SKM-1 (cell line): ENCODE results near the gene JADE1.

Experiments used
- DNase-seq: peaks from one replicate; lab custom pipeline; 2025; ENCODE audit not compliant: unreplicated experiment; lab: John Stamatoyannopoulos, UW

JADE1 gene

DNA sequence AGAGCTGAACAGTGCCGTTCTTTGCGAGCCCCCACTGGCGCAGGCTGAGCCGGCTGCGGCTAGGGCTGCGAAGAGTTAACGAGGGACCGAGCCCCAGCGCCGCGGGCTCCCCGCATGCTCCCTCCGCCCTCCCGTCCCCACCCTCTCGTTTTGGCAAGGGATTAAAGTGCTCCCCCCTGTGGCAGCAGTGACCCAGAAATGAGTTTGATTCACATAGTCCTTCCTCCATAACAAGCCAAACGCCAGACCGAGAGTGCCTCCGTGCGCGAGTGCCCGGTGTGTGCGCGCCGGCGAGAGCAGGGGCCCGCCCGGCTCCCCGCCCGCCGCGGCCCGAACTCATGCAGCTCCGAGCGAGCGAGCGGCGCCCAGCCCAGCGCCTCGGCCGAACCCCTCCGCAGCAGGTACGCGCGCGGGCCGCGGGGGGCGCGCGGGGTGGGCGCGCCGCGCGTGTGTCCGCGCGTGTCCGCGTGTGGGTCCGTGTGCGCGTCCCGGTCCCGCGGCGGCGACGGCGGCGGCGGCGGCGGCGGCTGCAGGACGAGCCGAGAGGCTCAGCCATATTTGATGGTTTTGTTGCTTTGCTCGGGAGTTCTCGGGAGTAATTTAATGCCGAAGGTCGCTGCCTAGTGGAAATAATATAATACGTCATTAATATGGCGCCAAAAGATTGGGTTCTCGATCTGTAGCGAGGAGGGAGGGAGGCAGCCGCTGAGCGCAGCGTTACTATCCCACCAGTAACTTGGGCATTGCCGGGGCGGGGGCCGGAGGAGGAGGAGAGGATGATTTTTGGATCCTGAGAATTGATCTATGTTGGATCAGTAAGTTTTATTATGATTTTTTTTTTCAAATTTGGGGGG lies at the start of gene JADE1:
TSS of gene JADE1 (plus strand) at position 224 of the 854 bp plus-strand sequence. CDS start 22,059 bp downstream, outside the sequence.
- peak; percentile 89 for DNase-seq

DNA sequence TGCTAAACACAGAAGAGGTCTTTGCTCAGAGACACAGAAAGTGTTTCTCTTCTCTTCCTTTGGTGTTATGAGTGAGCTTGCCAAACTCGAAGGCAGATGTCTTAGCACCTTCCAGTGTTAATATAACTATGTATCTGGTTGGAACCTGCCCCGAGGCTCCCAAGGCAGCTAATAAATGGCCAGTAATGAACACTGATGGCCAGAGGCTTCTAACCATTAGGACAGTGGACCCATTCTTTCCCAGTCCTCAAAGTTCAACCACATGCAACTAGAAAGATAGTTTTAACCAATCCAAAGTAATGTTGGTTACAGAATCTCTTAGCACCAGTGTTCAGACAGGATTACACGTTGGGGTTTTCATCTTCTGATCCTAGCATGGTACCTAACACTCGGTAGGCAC lies 42.7 kb upstream of the JADE1 start:
- no peak for DNase-seq

DNA sequence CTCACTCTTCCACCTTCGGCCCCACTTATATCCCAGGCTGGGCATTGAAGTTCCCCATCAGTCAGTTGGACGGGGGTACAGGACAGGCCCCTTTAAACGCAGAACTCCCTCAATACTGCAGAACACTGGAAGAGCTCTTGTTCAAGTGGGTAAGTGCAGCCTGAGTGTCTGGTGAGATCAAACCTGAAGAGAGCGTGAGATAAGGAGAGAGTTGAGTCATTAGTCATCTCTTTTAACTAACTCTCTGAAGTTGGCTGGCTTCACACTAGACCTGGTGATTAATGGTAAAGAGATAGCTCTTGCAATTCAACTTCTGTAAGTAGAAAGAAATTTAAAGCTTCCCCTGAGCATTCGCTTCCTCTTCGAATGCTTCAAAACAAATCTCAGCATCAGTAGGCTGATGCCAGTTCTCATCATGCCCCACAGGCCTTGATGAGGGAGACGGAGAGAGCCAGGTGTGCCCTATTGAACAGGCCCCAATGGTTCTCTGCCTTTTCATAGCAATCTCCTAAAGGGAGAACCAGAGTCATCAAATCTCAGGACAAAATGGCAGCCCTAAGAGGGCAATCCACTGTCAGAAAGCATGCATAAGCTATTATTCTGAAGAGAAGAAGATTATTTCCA lies 41.0 kb upstream of the JADE1 start:
- no peak for DNase-seq

DNA sequence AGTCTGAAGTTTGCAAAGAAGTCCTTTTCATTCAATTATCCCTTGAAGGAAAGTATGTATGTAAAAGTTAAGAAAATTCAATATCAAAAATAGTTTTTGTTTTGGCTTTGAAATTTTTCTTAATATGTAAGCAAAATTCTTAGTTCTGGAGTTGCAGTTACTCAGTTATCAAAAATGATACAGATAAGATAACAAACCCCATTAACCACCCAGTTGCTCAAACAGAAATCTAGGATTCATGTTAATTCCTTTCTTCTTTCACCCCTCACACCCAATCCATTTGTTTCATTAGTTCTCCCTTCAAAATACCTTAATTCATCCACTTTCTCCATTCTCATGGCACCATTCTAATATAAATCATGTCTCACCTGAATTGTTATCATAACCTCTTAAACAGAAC lies 40.5 kb upstream of the JADE1 start:
- no peak for DNase-seq

DNA sequence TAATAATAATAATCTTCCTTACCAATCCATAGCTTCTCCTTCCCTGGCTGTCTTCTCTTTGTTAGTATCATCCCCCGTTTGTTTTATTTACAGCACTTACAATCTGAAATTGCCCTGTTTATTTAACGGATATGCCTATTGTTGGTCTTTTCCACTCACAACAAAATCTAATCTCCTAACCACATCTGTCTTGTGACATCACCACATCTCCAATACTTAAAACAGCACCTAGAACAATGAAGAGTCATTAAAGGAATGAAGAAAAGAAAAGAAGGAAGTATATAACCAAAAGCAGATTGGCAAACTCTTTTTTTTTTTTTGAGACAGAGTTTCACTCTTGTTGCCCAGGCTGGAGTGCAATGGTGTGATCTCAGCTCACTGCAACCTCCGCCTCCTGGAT lies 38.7 kb upstream of the JADE1 start:
- no peak for DNase-seq

DNA sequence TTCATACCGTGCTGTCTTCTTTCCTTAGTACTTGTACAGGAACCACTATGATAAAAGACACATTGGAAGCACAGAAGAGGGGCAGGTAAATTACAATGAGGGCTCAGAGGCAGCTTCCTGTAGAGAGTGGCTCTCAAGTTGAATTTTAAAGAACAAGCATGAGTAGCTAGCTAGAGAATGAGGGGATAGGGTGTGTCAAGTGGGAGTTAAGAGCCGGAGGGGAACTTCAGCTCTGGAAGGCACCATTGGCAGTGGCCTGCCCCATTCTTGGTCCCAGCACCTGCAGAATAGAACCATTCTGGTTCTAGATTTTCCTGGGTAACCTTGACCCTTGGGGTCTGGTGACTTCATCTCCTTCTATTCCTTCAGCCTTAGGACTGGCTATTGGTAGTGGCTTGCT lies 34.0 kb upstream of the JADE1 start:
- no peak for DNase-seq

DNA sequence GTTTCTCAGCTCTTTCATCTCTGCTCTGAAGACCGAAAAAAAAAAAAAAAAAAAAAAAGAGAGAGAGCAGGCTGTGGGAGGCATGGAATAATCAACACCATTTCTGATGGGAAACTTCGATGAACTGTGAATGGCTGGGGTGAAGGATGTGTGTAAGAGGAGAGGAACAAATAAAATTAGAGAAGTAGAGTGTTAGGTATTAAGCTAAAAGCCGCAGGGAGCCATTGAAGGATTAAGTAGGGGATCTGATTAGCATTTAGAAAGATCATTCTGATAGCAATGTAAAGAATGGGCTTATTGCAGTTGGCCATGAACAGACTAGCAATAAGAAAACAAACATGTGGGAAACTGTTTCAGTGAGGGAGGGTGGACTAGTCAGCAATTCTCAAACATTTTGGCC lies 33.6 kb upstream of the JADE1 start:
- no peak for DNase-seq

DNA sequence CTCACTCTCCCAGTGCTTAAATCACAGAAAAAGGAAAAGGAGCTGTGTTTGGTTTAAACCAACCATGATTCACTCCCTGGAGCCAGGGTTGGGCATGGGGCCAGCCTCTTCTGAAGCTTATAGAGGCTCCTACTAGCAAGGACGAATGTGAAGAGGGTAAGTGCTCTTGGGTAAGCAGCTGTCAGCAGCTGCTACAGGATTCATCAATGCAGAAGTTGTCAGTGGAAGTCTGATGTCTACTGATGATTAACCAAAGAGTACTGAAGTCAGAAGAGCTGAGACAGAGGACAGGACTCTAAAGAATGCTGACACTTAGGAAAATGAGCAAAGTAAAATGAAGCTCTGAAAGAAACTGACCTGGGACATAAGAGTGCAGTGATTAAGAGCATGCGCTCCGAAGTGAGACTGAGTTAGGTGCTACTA lies 32.7 kb upstream of the JADE1 start:
- no peak for DNase-seq

DNA sequence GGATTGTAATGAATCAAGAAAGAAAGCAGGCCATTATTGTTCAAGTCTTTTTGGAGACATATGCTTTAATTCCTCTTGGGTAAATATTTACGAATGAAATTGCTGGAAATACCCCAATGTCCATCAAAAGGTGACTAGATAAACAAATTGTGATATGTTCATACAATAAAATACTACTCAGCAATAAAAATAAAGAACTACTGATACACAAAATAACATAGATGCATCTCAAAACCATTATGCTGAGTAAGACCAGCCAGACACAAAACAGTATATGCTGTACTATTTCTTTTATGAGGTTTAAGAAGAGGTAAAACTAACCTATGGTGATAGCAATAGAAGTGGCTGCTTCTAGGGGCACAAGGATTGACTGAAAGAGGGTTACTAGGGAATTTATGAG lies 28.8 kb upstream of the JADE1 start:
- DNase-seq = no peak

DNA sequence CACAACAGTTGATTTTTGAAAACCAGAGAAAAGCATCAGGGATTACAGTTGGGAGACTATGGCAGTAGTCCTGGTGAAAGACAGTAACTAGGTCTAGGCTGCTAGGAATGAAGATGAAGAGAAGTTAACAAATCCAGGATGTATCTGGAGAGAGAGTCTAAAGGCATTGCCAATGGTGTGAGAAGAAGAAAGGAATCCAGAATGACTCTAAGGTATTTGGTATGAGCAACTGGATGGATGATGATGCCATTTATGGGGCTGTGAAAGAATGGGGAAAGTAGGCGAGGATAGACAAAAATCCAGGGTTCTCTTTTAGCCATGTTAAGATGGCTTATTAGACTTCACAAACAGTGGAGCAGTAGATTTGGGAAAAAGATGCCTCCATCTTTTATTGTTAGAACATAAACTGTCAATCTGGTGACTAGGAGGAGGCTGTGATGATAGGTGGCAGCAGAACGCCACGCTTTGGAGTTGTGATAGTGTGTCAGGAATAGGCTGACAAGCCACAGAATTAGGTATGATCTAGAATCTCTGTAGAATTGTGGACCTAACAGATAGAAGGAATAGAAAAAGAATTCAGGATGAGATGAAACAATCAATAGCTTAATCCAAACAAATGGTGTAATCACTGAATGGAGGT lies 27.3 kb upstream of the JADE1 start:
- DNase-seq = no peak

DNA sequence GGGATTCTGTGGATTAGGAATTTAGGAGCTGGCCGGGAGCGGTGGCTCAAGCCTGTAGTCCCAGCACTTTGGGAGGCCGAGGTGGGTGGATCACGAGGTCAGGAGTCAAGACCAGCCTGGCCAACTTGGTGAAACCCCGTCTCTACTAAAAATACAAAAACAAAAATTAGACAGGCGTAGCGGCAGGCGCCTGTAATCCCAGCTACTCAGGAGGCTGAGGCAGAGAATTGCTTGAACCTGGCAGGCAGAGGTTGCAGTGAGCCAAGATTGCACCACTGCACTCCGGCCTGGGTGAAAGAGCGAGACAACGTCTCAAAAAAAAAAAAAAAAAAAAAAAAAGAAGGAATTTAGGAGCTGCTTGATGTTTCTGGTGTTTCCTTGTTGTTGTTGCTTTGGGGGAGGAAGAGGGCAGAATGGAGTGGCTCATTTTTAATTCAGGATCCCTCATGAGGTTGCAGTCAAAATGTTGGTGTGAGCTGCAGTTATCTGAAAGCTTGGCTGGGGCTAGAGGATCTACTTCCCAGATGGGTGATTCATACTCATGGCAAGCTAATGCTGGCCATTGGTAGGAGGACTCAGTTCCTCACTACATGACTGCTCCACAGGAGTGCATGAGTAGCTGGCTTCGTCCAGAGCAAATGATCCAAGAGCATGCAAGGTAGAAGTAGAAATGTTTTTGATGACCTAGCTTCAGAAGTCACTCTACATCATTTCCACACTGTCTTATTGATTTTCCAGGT lies 26.5 kb upstream of the JADE1 start:
- no peak for DNase-seq

DNA sequence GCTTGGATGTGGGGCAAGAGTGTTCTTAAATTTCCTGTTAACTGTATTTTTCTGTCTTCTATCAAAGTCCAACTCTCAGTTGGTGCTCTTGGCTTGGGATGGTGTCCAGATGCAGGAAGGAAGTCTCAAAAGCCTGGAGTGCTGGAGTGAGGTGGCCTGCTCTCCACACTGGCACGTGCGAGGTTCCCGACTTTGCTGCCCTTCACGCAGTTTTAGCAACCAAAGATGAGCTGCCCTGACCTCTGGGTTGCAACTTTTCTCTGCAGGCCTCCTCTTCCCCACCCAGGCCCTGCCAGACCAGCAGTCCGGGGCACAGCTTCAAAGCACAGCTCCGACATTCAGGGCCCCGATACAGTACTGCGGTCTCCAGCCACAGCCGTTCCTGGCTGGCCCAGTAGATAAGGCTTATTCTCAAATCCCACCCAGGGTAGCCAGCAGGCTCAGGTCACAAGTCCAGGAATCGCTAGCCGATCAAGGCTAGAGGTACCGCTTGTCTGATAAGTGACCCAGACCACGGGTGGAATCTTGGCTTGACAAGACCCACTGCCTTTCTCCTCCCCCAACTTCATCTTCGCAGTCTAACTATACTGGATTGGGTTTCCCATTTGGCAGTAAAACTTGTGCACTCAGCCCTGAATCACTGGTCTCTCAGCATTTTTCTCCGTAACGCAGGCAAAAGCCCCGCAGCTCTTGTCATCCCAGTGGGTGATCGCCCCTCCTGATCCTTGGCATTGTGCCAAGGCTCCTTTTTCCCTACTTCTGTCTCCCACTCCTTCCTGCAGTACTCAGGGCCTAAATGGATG lies 21.8 kb upstream of the JADE1 start:
- DNase-seq = no peak

DNA sequence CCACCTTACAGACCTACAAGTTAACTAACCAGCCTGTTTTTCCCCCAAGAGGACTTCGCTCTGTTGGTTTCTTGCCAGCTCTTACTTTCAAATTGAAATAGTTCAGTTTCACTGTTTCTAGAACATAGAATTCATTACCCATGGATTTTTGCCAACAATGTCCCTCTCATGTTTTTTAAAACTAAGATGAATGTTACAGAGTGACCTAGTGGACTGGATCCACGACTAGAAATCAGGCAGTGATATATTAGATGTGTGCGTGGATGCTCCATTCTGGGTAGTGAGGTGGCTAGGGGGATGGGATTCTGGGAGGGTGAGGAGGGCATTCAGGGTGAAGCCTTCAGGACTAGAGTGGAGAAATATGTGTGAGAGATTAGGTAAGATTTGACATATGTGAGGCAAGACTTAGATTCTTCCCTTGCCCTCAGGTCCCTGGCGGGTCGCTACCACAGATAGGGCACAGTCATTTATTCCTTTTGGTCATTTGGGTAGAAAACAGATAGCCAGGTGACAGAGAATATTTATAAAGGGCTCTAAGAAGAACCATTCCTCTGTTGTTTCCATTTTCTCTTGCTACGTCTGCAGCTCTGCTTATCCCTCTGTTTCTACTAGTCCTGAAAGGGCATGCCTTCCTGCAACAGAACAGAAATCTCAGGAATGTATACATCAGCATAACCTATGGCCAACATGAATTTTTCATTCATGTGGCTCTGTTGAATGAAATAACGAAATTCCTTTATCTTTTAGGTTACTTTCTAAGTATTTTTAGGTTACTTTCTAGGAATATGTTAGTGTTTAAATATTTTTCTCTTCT lies 15.4 kb upstream of the JADE1 start:
- peak; percentile 63 for DNase-seq

DNA sequence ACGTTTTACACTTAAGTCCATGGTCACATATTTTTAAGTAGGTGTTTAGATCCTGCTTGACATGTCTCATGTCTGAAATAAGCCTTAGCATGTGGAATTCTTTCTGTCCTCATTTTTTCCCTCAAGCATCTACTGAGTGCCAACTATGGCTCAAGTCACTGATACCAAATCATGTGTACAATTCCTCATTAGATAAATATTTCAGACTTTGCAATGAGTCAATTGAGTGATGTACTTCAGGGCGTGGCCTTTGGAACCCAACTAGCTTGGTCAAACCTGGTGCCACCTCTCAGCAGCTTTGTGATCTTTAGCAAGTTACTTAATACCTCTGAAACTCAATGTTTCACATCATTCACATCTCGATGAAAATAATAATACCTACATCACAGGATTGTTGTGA lies 12.6 kb upstream of the JADE1 start:
- no peak for DNase-seq

DNA sequence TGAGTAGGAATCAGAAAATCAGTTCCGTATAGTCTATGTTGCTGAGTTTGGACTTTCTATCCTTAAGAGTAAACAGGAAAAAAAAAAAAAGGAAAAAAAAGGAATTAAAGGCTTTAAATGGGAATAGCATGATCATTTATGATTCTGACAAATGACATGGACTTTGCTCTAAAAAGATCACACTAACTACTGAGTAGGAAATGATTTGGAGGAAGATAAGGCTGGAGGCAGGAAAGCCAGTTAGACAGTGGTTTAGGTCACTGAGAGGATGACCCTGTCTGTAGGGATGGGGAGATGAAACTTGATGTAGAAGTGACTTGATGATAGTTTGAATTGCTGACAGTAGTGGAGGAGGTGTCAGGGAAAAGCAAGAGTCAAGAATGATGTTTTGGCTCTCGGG lies 9.2 kb upstream of the JADE1 start:
- DNase-seq = no peak

DNA sequence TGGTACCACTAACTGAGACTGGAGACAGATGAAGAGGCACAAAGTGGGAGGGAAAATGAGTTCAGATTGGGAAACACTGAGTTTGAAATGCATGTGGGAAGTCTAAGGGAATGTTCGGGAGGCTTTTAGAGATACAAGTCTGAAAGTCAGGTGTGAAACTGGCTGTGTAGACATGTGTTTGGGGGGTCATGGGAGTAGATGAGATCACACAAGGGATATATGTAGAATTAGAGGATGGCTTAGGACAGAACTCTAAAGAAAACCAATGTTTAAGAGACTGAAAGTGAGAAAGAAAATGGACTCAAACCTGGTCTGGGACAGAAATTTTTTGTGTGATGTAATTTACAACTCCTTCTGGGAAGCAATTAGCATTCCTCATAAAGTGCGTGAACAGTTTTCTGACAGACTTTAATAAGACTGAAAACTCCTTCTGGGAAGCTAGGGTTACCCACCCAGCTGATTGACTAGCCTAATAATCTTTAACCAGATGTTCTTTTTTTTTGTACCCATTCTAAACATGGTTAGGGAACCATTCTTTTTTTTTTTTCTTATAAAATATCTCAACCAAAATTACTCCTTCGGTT lies 8.7 kb upstream of the JADE1 start:
- DNase-seq = no peak

DNA sequence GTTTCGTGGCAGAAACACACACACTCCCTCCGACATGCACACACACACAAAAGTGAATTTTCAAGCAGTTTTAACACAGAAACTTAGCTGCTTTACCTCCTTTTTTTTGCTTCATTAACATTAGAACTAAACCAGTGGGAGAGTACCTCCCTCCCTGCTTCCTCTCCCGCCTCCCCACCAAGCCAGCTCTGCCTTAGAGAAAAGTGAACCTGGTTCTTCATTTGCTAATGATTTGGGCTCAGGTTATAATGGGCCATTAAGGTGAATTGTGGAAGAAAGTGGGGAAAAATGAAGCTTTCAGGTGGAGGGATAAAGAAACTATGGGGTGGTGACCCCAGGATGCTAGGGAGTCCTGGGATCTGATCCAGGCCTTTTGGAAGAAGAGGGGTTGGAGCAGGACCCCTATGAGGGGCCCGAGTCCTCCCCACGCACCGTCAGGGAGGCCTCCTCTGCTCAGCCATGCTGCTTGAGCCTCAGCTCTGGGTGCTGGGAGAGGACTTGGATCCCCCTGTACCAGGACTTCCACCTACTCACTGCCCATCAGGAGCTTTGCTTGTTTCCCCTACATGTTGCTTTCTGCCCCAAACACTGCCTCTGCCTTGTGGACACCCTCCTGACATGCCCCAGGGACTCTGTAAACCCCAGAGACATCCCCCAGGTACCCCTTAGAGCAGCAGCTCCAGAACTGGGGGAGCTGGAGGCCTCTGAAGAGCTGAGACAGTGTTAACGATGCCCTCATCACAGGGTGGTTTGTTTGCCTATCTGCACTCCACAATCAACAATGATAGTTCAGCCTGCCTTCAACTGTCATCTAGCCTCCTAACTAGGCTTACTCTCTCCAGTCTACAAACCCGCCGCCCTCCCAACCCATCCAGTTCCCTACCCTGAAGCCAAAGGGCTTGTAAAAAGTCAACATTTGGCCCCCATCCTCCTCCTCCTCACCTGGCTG lies 6.5 kb upstream of the JADE1 start:
- no peak for DNase-seq

DNA sequence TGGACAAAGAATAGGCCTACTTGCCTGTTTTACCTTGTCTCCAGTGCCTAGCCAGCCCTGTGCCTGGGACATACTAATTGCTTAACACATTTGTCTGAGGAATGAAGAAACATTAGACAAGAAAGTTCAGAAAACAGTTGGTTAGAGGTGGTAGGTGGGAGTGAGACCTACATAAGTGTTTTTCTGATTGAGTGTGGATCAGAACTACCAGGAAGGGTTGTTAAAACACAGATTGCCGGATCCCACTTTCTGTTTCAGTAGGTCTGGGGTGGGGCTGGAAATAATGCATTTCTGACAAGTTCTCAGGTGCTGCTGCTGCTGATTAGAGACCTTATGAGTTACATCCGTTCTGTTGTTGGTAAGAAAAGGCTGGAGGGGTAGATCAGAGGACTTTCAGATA lies 5.7 kb upstream of the JADE1 start:
- no peak for DNase-seq
